Activated CD4-positive, CD25-positive, alpha-beta regulatory T cell (primary cell): ENCODE data around the gene CDIPT.

ENCODE experiments used
- DNase-seq, 4 experiments: peaks; one replicate each; lab custom pipeline; 2025; lab: John Stamatoyannopoulos, UW

Gene CDIPT

DNA sequence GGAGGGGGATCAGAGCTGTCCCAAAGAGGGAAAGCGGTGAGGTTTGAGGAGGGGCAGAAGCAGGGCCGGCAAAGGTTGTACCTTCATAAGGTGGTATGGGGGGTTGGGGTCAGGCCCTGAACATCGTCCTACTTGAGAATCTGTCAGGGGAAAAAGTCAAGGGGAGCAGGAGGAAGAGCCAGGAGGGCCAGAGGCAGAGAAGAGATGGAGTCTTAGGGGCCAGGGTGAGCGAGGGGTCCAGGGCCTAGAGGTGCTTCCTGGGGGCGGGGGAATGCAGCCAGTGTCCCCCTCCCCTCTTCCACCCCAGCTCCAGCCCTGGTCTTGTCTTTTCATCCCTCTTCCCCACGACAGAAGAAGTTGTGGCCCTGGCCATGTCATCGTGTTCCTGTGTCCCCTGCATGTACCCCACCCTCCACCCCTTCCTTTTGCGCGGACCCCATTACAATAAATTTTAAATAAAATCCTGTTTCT, 52.3 kb downstream of the CDIPT start:
- DNase-seq, result no peak

DNA sequence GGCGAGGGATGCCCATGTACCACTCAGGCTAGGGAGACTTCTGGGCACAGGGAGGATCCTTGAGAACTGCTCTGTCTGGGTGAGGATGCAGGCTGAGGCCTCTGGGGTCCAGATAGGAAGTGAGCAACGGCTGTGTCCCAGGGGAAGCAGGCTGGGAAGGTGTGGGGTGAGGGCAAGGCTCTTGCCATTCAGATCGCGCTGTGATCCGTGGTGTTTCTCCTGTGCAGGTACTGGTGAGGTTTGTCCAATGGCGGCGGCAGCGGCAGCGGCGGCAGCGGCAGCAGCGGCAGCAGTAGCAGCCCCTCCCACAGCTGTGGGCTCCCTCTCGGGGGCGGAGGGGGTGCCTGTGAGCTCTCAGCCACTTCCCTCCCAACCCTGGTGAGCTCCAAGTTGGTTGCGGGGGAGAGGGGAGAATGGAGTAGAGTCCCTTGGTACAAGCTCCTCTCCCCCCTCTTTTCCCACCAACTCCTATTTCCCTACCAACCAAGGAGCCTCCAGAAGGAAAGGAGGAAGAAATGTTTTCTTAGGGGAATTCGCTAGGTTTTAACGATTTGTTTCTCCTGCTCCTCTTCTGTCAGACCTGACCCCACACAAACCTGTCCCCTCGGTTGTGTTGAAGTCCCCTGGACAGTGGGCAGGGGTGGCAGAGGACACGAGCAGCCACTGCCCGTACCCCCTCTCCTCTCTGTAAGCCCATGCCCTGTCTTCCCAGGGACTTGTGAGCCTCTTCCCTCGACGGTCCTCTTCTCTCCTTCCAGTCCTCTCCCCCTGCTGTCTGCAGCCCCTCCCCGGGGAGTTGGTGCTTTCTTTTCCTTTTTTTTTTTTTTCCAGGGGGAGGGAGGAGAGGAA, 53.0 kb downstream of the CDIPT start:
- no peak for DNase-seq

DNA sequence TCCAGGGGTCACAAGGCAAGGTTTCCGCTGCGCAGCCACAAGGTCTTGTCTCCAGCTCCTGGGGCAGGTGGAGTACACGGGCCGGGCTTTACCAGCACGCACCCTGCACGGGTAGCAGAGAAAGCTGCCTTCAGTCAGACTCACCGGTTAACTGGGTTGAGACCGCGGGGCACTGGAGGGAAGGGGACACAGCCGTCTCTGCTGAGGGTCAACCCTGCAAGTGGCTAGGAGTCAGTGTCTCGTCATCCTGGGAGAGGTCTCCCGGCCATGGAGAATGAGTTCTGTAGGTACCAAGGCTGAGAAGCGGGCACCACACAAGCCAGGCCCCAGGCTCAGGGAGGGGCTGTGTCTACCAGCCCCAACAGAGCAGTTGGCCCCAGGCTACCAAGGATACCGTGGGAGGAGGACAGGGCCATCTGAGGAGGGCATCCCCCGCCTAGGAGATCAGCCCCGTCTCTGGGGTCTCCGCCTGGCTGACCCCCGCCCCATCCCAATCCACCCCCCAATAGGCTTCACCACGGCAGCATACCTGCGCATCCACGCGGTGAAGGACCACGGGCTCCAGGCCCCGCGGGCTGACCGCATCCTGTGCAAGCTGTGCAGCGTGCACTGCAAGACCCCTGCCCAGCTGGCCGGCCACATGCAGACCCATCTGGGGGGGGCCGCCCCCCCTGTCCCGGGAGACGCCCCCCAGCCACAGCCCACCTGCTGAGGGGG, 53.8 kb downstream of the CDIPT start:
- DNase-seq, result no peak
